GM13976 (cell line): ENCODE data around the gene LRMDA.

Experiments used
- DNase-seq: peaks from one replicate; pipeline ENCODE4 v3.0.0; 2012; ENCODE audit warnings: low spot score
- CTCF ChIP-seq: IDR thresholded peaks from 2 replicates; pipeline ENCODE4 v1.5.1; 2012; ENCODE audit warnings: borderline replicate concordance, mild to moderate bottlenecking; ENCODE audit not compliant: insufficient read depth; ENCODE audit errors: extremely low read depth, missing control alignments, control extremely low read depth
- in situ Hi-C: fragments of 300-500 bp; cut with MboI; formaldehyde crosslinking; loops from one replicate; pipeline ENCODE4 v1.12.0; 2022; ENCODE audit warnings: low sequenced_read_pairs, mixed read lengths, inconsistent platforms; ENCODE audit not compliant: unreplicated experiment

Gene LRMDA

GRCh38 chr10:75658915-75659314 is 227.5 kb downstream of the LRMDA start:
- no peak for DNase-seq
- in situ Hi-C loops: no loop called here
- TF ChIP-seq CTCF: no peak

- DNase-seq: no peak
- in situ Hi-C loops: no loop called here
- no peak for TF ChIP-seq CTCF
Measured at GRCh38 chr10:75660823-75661222, 229.4 kb downstream of the LRMDA start.

DNA sequence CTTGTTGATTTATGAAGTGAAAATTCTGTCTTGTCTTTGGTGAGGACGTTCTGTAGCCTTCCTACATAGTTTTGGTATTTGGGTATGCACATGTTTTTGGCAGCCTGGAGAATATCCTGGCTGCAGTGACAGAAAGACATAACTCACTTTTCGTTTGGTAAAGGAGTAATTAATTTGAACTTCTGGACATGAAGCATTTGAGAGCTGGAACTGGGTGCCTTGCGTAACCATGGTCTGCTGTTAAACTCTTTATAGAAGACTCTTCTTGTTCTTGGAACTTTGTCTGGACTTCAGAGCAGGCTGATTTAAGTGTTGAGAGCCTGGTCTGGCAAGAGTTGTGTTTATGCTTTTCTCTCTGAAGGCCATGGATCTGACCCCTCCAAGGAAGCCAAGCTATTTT is 231.3 kb downstream of the LRMDA start:
- no peak for DNase-seq
- in situ Hi-C loops: no loop called here
- TF ChIP-seq CTCF: no peak

DNA sequence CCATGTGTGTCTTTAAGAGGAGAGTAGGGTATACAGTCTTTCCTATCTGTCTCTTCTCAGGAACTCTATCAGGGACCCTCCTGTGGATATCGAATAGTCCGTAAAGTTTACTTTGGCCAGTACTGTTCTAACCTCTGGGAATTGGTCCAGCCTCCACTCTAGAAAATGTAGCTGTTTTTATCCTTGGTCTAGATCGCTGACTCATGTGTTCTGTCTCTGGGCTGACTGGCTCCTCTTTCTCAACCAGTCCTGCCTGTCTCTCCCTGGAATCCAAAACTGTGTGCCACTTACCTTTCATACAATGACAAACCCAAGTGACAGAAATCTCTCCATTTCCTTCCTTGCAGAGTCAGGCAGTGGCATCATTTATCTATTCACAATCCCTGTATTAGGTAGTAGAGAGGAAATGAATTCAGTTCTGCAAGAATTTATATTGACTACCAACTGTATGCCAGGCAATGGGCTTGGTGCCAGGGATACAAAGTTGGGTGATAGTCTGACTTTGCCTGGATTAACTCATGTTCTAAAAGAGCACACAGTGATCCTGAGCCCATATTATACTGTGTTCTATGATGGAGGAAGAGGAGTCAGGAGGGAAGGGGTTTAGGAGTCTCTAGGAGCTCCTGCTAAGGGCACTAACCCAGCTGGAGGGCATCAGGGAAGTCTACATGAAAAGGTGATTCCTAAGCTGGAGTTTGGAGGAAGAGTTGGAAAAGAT is 232.7 kb downstream of the LRMDA start:
- in situ Hi-C loops: no loop called here
- TF ChIP-seq CTCF: no peak
- DNase-seq: no peak

- TF ChIP-seq CTCF: no peak
- in situ Hi-C loops: no loop called here
- DNase-seq: no peak
Measured at GRCh38 chr10:75664968-75665367, 233.5 kb downstream of the LRMDA start.

GRCh38 chr10:75665707-75666106 is 234.3 kb downstream of the LRMDA start:
- in situ Hi-C loops: no loop called here
- DNase-seq: no peak
- no peak for TF ChIP-seq CTCF

DNA sequence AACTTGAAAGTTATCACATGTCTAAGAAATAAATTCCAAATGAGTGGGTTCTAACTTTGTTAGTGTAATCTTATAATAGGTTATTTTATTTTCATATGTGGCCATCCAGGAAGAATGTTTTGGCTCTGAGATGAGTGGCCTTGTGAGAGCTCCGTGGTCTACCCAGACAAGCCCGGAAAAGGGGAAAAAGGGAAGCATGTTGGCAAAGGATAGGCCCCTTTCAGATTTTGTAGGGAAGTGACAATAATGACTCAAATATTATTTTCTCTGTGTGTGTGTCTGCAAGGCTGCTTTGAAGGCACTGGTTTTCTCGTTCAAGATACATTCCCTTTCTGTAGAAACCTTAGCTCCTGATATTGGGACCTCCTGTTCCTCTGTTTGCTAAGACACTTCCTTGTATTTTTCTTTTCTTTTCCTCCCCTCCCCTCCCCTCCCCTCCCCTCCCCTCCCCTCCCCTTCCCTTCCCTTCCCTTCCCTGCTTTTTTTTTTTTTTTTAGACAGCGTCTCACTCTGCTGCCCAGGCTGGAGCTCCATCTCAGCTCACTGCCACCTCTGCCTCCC is 240.8 kb downstream of the LRMDA start:
- no peak for TF ChIP-seq CTCF
- in situ Hi-C loops: no loop called here

More for the DNA sequence above, 240.8 kb downstream of the LRMDA start:
- DNase-seq: no peak
